SK-N-MC (cell line): ENCODE data around the gene DSP.

Source experiments
- DNase-seq: peaks from one replicate; pipeline ENCODE4 v3.0.0-alpha.2; 2011; ENCODE audit warnings: low read depth, low spot score
- H3K27ac ChIP-seq: fragments of 200-600 bp; sonication (generic); 2 replicates; pipeline ENCODE4 v1.5.1; 2016; ENCODE audit warnings: mixed run types
- H3K36me3 ChIP-seq: fragments of 200-600 bp; sonication (generic); 2 replicates; pipeline ENCODE4 v1.6.1; 2017; ENCODE audit warnings: antibody characterized with exemption, low read length, mixed read lengths; ENCODE audit not compliant: insufficient read depth
- H3K4me3 ChIP-seq: fragments of 200-600 bp; sonication (generic); 2 replicates; pipeline ENCODE4 v1.5.1; 2016
- H3K9ac ChIP-seq: fragments of 200-600 bp; sonication (generic); 2 replicates; pipeline ENCODE4 v1.8.0; 2017; ENCODE audit warnings: mixed run types, mixed read lengths; ENCODE audit not compliant: insufficient read length
- H3K9me3 ChIP-seq: fragments of 200-600 bp; sonication (generic); 2 replicates; pipeline ENCODE4 v1.6.1; 2017; ENCODE audit warnings: low read depth, mild to moderate bottlenecking, antibody characterized with exemption, low read length, moderate library complexity, mixed read lengths
- EZH2 ChIP-seq: fragments of 200-600 bp; sonication (generic); IDR thresholded peaks from one replicate; pipeline ENCODE4 v1.6.1; 2017; ENCODE audit warnings: antibody characterized with exemption
- FOXP2 ChIP-seq: optimal IDR thresholded peaks from 2 replicates; pipeline ENCODE3; 2011; ENCODE audit warnings: mild to moderate bottlenecking, moderate library complexity; ENCODE audit not compliant: insufficient read depth; ENCODE audit errors: extremely low read length, control extremely low read depth
- POLR2AphosphoS5 ChIP-seq: IDR thresholded peaks from 2 replicates; pipeline ENCODE4 v1.6.1; 2012; ENCODE audit warnings: mild to moderate bottlenecking, low read depth, low read length, borderline replicate concordance

The DSP gene

DNA sequence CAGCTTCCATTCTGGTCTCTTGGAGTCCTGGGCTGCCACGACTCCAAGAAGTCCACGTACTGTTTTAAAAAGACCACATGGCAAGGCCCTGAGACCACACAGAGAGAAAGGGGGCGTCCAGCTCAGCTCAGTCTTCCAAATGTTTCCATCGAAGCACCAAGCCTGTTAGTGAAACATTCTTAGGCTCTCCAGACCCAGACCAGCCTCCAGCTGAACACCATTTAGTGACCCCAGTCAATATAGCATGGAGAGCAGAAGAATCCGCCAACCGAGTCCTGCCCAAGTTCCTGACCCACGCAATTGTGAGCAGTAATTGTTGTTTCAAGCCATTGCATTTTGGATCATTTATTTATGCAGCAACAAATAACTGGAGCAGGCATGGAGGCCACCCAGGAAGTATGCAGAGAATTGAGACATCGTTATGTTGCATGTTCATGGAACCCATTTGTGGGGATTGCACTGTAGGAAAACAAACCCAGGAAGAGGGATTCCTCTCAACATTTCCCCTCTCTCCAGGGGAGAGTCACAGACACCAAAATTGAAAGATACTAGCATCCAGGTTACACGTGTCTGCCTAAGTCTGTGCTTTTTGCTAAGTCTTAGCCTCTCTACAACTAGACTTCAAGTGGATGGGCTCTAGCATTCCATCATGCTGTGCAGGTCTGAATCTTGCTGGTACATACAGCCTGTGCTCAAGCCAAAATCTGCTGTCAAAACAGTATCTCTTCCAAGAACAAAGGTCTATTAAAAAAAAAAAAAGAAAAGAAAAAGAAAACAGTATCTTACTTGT lies 91.2 kb downstream of the DSP start:
- Histone ChIP-seq H3K27ac (no peak overlapping the region), H3K9ac (no peak overlapping the region), H3K36me3 (no peaks in the 10 kb centered on the region), H3K4me3 (no peak overlapping the region), H3K9me3 (no peaks in the 10 kb centered on the region)
- DNase-seq, result no peak
- TF ChIP-seq POLR2AphosphoS5 (no peak), FOXP2 (no peak), EZH2 (no peak)

DNA sequence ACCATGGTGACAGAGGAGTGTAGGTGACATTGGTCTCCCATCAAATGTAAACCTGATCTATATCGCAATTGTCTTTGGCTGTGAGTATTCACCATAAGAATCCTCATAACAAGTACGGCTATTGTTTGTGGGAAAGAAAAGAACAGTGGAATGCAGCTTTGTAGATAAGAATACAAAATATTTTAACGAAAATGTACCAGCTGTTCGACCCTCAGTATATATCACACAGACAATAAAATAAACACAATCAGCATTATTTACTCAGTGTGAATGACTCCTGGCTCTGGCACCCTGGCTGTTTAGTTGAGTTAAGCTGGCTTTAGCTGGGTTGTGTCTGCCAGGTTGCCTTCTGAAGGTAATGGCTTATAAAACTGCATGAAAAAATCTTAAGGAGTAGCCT lies 91.9 kb downstream of the DSP start:
- no peak for DNase-seq
- Histone ChIP-seq H3K9me3 (no peaks in the 10 kb centered on the region), H3K27ac (no peak overlapping the region), H3K4me3 (no peak overlapping the region), H3K36me3 (no peaks in the 10 kb centered on the region), H3K9ac (no peak overlapping the region)
- TF ChIP-seq FOXP2, result no peak
- no peak for TF ChIP-seq POLR2AphosphoS5
- TF ChIP-seq EZH2, result no peak

DNA sequence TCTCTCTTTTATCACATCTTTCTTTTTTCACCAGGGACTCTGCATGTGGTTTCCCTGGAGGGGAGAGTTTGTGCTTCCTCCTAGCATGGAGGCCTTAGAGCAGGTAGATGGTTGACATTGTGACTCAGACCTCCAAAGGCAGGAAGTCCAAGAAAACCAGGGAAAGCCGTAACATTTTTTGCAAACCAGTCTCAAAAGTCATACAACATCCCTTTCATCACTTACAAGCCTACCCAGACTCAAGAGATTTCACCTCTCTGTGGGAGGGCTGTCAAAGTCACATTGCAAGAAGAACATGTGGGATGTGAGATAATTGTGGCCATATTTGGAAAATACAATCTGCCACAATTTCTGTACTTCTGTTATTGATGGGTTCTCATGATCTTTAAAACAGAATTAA lies 94.7 kb downstream of the DSP start:
- DNase-seq, result no peak
- Histone ChIP-seq H3K36me3 (no peaks in the 10 kb centered on the region), H3K9ac (no peak overlapping the region), H3K27ac (no peak overlapping the region), H3K9me3 (no peaks in the 10 kb centered on the region), H3K4me3 (no peak overlapping the region)
- TF ChIP-seq EZH2 (no peak), POLR2AphosphoS5 (no peak), FOXP2 (no peak)
